Endothelial cell of umbilical vein (primary cell): Measurements from ENCODE around the gene ARHGEF7. TPM values are rescaled to one million over a fixed set of nuclear protein-coding genes. Genes with fewer than 3 reads are reported as not detected.

Experiments
- BruUV-seq: library from RNA; stranded (reverse); fragments of 400-500 nt; replicated peaks from 2 replicates; lab custom pipeline; 2021; lab: Mats Ljungman, UMichigan
- CTCF ChIA-PET: fragments of 300-600, 350-600 bp; sonication (Branson Sonifier 250); formaldehyde crosslinking; loops from one replicate; lab custom pipeline; 2021; ENCODE audit warnings: antibody characterized with exemption, inconsistent platforms; lab: Charles Lee
- POLR2A ChIA-PET: fragments of 300-600, 350-600 bp; sonication (Branson Sonifier 250); formaldehyde crosslinking; loops from one replicate; lab custom pipeline; 2021; ENCODE audit warnings: antibody characterized with exemption, inconsistent platforms; lab: Charles Lee
- DNase-seq: peaks from one replicate; pipeline ENCODE4 v3.0.0-alpha.2; 2011; ENCODE audit warnings: low read depth, low spot score
- FAIRE-seq: peaks from 2 replicates; lab custom pipeline; 2011; peaks lifted over from hg19 to GRCh38; lab: Jason Lieb, UNC
- H2AFZ ChIP-seq: 2 replicates; pipeline ENCODE4 v1.6.0; 2012; ENCODE audit warnings: low read depth, low read length, control low read depth, inconsistent platforms
- H3K27ac ChIP-seq: 2 replicates; pipeline ENCODE4 v1.5.1; 2011; ENCODE audit warnings: low read depth, mild to moderate bottlenecking, control low read depth, low read length, moderate library complexity; ENCODE audit not compliant: insufficient read depth
- H3K27me3 ChIP-seq, 2 experiments: 2 replicates each; pipeline versions ENCODE4 v1.6.0 to v1.6.1; 2011; ENCODE audit warnings: low read length in 2 of 2, mixed read lengths in 1 of 2; ENCODE audit not compliant: control insufficient read depth in 2 of 2, insufficient read depth in 2 of 2
- H3K36me3 ChIP-seq, 2 experiments: 2 replicates in 1 of 2; 3 replicates in 1 of 2; pipeline ENCODE4 v1.5.1; 2011; ENCODE audit warnings: low read length in 2 of 2, mild to moderate bottlenecking in 1 of 2, moderate library complexity in 1 of 2; ENCODE audit not compliant: control insufficient read depth in 2 of 2, insufficient read depth in 2 of 2; ENCODE audit errors: extremely low read depth in 1 of 2
- H3K4me1 ChIP-seq: 3 replicates; pipeline ENCODE4 v1.5.1; 2011; ENCODE audit warnings: mild to moderate bottlenecking, low read length; ENCODE audit not compliant: control insufficient read depth, insufficient read depth; ENCODE audit errors: extremely low read depth
- H3K4me2 ChIP-seq: 2 replicates; pipeline ENCODE4 v1.6.1; 2011; ENCODE audit warnings: low read length, control low read depth, mixed read lengths; ENCODE audit not compliant: insufficient read depth
- H3K4me3 ChIP-seq, 3 experiments: fragments of 200-600 bp in 1 of 3; sonication (generic), shearing (Covaris generic) in 1 of 3; replicated peaks in 1 of 3; 2 replicates each; pipeline ENCODE4 v1.5.1; 2011 to 2016; ENCODE audit warnings: control low read depth in 3 of 3, low read length in 3 of 3, mild to moderate bottlenecking in 2 of 3, inconsistent platforms in 1 of 3, low read depth in 1 of 3, moderate library complexity in 1 of 3; ENCODE audit not compliant: insufficient read depth in 1 of 3
- H3K79me2 ChIP-seq: 2 replicates; pipeline ENCODE4 v1.6.0; 2012; ENCODE audit warnings: low read length, inconsistent platforms; ENCODE audit not compliant: control insufficient read depth, insufficient read depth
- H3K9ac ChIP-seq: replicated peaks from 2 replicates; pipeline ENCODE3; 2011; ENCODE audit warnings: low read length, control low read depth; ENCODE audit not compliant: insufficient read depth; ENCODE audit errors: extremely low read depth
- H3K9me1 ChIP-seq: replicated peaks from 3 replicates; pipeline ENCODE4 v1.6.0; 2011; ENCODE audit warnings: mild to moderate bottlenecking, low read length; ENCODE audit not compliant: control insufficient read depth, insufficient read depth; ENCODE audit errors: extremely low read depth
- H3K9me3 ChIP-seq: replicated peaks from 2 replicates; pipeline ENCODE4 v1.5.1; 2012; ENCODE audit warnings: low read length, inconsistent platforms; ENCODE audit not compliant: control insufficient read depth, insufficient read depth
- H4K20me1 ChIP-seq: replicated peaks from 2 replicates; pipeline ENCODE3; 2011; ENCODE audit warnings: mild to moderate bottlenecking, low read length; ENCODE audit not compliant: control insufficient read depth, insufficient read depth; ENCODE audit errors: extremely low read depth
- CTCF ChIP-seq, 2 donors: IDR thresholded peaks; 1 replicate in 1 of 2; 2 replicates in 1 of 2; pipeline ENCODE4 v1.5.1; 2011; ENCODE audit warnings: low read length in 2 of 2, mild to moderate bottlenecking in 2 of 2, moderate library complexity in 2 of 2, control low read depth in 1 of 2, inconsistent platforms in 1 of 2, low read depth in 1 of 2; ENCODE audit not compliant: insufficient read depth in 1 of 2; ENCODE audit errors: extremely low read depth in 1 of 2
- EZH2 ChIP-seq: IDR thresholded peaks from 2 replicates; pipeline ENCODE4 v1.6.1; 2012; ENCODE audit warnings: borderline replicate concordance, low read depth, mild to moderate bottlenecking, moderate library complexity, low read length, inconsistent platforms; ENCODE audit not compliant: severe bottlenecking
- FOS ChIP-seq: IDR thresholded peaks from 2 replicates; pipeline ENCODE4 v1.6.1; 2011; ENCODE audit warnings: mild to moderate bottlenecking, low read length, moderate library complexity, borderline replicate concordance; ENCODE audit not compliant: insufficient read depth
- GATA2 ChIP-seq: IDR thresholded peaks from 2 replicates; pipeline ENCODE4 v1.7.0; 2011; ENCODE audit warnings: low read depth, mild to moderate bottlenecking, moderate library complexity, mixed read lengths, low read length; ENCODE audit not compliant: insufficient read length, insufficient read depth
- JUN ChIP-seq: IDR thresholded peaks from 2 replicates; pipeline ENCODE4 v1.6.1; 2011; ENCODE audit warnings: borderline replicate concordance, low read depth; ENCODE audit not compliant: insufficient read length, insufficient read depth
- MAX ChIP-seq: IDR thresholded peaks from 2 replicates; pipeline ENCODE4 v1.6.1; 2011; ENCODE audit not compliant: insufficient read depth, insufficient read length
- MYC ChIP-seq: IDR thresholded peaks from one replicate; pipeline ENCODE4 v1.6.1; 2011; ENCODE audit warnings: mild to moderate bottlenecking, low read depth, low read length
- POLR2A ChIP-seq: IDR thresholded peaks from 2 replicates; pipeline ENCODE4 v1.6.1; 2012; ENCODE audit warnings: low read depth, mild to moderate bottlenecking, control low read depth, low read length
- POLR2AphosphoS5 ChIP-seq: IDR thresholded peaks from 2 replicates; pipeline ENCODE4 v1.6.1; 2012; ENCODE audit warnings: low read depth, mild to moderate bottlenecking, control low read depth, low read length, moderate library complexity; ENCODE audit not compliant: insufficient read depth
- dilution Hi-C: fragments of 300-500 bp; cut with MboI; formaldehyde crosslinking; loops from one replicate; pipeline ENCODE4 v1.15.0; 2019; ENCODE audit warnings: low sequenced_read_pairs; ENCODE audit not compliant: extremely low pct_ligation_motif_present
- intact Hi-C: fragments of 100-400 bp; cut with micrococcal nuclease; formaldehyde crosslinking; loops from one replicate; pipeline ENCODE4 v1.10.0; 2022
- polyA plus RNA-seq, 4 experiments: library from polyadenylated mRNA; depleted of rRNA in 3 of 4; stranded (reverse) in 3 of 4; unstranded in 1 of 4; fragments of >200 nt; gene quantifications; 2 replicates each; pipeline versions ENCODE4 v1.2.1 to v1.2.3, GENCODE V29; 2011 to 2012; ENCODE audit warnings: missing spikeins in 1 of 4
- total RNA-seq: library from RNA; stranded (reverse); gene quantifications from 2 replicates; pipeline ENCODE4 v1.2.3, GENCODE V29; 2021

The ARHGEF7 gene
- total and polyA plus RNA-seq, 2 donors (not counting 3 experiments of a cell fraction or from before 2014, with no cell fraction given) = 94.9 to 155 TPM

- Histone ChIP-seq H3K36me3 (peaks cover 20 to 40% of the 10 kb centered on the region in 2 experiments), H3K9me3 (no peaks in the 10 kb centered on the region), H3K27me3 (no peaks in the 10 kb centered on the region), H3K4me2 (no peak overlapping the region), H3K9ac (no peak overlapping the region), H4K20me1 (peaks cover 4% of the 10 kb centered on the region), H3K9me1 (no peaks in the 10 kb centered on the region), H3K79me2 (peaks cover 29% of the 10 kb centered on the region), H3K27ac (no peak overlapping the region), H2AFZ (no peak overlapping the region), H3K4me1 (no peaks in the 10 kb centered on the region), H3K4me3 (no peak overlapping the region)
- FAIRE-seq = no peak
- intact Hi-C loops (no loop called here), dilution Hi-C loops (no loop called here)
- TF ChIP-seq FOS (no peak), GATA2 (no peak), CTCF (IDR thresholded peaks at IDR 0.05; ENCODE audit: extremely low read depth in 1 of 2, insufficient read depth in 1 of 2, low read depth in 1 of 2, low read length in 2 of 2) (no peak), EZH2 (no peak), MYC (no peak), JUN (no peak), POLR2A (no peak), POLR2AphosphoS5 (no peak), MAX (no peak)
- DNase-seq = no peak
- ChIA-PET POLR2A (no interaction called here), CTCF (no interaction called here)
- no TSS peak for BruUV-seq
Observed at GRCh38 chr13:111265701-111266035, 150.6 kb downstream of the ARHGEF7 start.
